Putamen (tissue), 1 donor: ENCODE data around the gene CDKAL1.
"Not testable (repeated sequence)": the region's sequence is repeated elsewhere in the genome, so short reads cannot be mapped to it uniquely, and the experiment has no call there.

Experiments used
- DNase-seq: peaks from one replicate; pipeline ENCODE4 v3.0.0-alpha.2; 2016; ENCODE audit warnings: low spot score

CDKAL1 gene

DNA sequence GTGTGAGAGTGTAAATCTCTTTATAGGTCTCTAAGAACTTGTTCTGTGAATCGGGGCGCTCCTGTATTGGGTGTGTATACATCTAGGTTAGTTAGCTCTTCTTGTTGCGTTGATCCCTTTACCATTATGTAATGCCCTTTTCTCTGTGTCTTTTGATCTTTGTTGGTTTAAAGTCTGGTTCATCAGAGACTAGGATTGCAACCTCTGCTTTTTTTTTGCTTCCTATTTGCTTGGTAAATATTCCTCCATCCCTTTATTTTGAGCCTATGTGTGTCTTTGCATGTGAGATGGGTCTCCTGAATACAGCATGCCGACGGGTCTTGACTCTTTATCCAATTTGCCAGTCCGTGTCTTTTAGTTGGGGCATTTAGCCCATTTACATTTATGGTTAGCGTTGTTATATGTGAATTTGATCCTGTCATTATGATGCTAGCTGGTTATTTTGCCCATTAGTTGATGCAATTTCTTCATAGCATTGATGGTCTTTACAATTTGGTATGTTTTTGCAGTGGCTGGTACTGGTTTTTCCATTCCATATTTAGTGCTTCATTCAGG, 60.1 kb downstream of the CDKAL1 start:
- DNase-seq, result not testable (repeated sequence)

DNA sequence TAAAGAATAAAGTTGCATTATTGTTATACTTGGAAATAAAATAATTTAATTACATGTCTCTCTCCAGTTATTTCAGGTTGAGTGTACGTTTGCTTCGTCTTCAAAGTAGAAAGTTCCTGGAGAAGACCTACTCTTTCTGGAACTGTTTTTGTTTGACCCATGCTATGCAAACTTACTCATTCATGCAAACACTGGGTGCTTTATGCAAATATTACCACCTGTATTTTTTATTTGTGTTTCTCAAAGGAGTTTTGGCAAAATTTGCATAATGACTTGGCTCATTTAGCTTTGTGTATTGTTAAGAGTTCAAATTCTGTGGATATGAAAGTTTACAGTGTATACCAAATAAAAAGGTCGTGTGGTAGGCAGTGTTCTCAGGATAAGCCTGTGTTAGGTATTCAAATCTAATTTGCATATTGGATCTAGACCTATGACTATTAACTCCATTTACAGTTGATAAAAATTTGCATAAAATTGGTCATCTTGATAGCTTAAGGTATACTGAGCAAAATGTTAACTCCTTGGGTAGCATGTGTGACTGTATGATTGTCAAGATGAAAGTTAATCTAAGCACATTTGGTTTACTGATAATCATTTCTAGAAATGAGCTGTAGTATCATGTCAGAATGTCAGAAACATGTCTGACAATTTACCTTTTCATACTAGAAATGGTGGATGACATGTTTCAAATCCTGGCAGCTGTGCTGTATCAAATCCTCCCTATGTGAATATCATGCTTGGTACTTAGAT, 65.2 kb downstream of the CDKAL1 start:
- DNase-seq, result no peak

DNA sequence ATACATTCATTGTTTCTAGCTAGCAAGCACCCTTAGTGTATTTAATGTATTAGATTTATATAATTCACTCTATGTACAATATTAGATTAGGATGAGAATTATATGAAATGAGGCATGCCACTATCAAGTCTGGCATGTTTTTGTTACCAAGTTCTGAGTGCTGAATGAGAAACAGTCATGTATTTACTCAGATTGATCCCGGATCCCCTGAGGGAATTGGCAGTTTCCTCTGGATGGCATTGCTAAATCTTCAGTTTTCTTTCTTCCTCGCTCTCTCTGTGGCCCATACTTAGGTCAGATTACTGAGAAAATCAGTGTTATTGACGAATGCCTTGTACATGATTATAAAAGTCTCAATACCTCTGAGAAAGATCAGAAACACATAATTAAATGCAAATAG, 66.6 kb downstream of the CDKAL1 start:
- no peak for DNase-seq

DNA sequence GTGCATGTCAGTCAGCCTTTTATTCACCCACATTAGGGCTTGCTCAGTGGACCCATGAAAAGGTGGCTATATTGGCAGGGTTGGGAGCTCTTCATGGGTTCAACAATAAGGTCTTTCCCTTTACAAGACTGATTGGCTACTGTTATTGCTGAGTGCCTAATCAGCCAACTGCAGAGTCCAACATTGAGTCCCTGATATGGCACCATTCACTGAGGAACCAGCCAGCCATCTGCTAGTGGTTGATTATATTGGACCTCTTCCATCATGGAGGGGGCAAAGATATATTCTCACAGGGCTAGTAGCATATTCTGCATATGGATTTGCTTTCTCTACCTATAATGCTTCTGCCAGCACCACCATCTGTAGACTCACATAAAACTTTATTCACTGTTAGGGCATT, 69.9 kb downstream of the CDKAL1 start:
- DNase-seq, result no peak

DNA sequence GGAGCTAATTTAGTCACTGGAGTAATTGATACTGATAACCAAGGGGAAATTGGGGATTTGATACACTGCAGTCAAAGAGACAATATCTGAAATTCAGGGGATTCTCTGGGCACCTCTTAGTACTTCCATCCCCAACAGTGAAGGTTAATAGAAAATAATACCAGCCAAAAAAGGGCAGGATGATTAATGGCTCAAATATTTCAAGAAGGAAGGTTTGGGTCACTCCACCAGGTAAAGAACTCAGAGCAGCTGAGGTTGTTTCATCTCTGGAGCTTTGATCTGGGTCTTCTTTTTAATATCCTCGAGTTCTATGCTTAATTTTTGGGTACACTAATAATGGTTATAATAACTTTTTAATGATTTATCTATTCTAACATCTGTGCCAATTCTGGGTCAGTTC, 70.8 kb downstream of the CDKAL1 start:
- no peak for DNase-seq

DNA sequence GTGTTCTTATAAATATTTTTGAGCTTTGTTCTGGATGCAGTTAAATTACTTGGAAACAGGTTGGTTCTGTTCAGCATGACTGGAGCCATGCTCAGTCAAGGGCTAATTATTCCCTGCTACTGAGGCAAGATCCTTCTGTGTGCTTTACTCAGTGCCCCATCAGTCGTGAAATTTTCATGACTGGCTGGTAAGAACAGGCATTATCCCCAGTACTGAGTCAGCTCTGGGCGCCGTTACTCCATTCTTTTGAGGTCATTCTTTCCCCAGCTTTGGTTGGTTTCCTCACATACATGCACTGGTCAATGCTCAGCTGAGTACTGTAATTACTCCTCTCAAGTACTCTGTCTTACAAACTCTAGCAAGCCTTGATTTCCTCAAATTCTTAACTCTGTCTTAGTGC, 71.3 kb downstream of the CDKAL1 start:
- DNase-seq, result no peak

DNA sequence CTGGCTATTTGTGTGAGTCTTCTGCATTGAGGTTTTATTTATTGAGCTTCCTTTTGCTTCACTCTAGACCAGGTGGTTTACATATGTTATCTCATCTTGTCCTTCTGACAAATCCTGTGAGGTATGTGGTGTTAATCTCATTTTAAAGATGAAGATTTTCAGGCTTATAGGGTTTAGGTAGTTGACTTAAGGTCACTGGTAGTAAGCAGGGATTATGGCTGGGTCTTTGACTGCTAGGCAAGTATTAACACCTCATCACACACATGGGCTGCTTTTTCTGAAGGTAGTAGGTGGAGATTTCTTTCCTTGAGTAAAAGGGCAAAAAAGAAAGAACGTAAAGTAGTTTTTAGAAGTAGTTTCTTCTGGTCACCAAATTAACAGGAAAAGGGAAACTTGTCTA, 72.6 kb downstream of the CDKAL1 start:
- no peak for DNase-seq

DNA sequence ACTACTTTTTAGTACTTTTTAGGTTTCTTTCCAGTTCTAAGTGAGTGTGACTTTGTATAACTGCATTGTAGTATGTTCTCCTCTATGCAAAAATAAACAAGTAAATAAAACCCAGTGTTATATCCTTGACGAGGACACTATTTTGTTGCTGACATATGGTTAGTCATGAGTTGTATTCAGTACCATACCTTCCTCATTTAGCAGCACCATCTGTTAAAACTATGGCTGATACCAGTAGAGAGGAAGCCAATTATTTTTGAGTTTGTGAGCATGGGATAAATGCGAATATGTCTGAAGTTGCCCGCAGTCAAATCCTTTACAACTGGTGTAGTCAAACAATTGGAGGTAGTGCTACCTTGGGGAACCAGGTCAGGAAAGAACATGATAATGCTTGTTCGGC, 74.1 kb downstream of the CDKAL1 start:
- DNase-seq, result no peak

DNA sequence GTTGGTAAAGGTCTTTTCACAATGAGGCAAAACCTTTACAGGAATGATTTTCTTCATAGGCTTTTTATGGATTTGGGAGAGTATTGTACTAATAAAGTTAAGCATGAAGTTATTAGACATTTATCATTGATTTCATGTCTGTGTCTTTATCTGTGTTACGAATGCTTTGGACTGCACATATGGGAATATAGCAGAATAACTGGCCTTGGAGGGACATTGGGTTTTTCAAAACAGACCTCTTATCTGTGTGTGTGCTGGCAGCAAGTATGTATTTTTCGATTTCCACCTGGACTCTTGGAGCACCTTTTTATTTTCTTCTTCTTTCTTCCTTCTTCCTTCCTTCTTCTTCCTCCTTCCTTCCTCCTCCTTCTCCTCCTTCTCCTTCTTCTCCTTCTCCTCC, 74.6 kb downstream of the CDKAL1 start:
- DNase-seq, result no peak

DNA sequence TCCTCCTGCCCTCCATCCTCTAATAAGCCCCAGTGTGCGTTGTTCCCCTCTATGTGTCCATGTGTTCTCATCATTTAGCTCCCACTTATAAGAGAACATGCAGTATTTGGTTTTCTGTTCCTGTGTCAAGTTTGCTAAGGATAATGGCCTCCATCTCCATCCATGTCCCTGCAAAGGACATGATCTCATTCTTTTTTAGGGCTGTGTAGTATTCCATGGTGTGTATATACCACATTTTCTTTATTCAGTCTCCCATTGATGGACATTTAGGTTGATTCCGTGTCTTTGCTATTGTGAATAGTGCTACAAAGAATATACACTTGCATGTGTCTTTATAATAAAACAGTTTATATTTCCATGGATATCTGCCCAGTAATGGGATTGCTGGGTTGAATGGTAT, 75.7 kb downstream of the CDKAL1 start:
- DNase-seq, result not testable (repeated sequence)

DNA sequence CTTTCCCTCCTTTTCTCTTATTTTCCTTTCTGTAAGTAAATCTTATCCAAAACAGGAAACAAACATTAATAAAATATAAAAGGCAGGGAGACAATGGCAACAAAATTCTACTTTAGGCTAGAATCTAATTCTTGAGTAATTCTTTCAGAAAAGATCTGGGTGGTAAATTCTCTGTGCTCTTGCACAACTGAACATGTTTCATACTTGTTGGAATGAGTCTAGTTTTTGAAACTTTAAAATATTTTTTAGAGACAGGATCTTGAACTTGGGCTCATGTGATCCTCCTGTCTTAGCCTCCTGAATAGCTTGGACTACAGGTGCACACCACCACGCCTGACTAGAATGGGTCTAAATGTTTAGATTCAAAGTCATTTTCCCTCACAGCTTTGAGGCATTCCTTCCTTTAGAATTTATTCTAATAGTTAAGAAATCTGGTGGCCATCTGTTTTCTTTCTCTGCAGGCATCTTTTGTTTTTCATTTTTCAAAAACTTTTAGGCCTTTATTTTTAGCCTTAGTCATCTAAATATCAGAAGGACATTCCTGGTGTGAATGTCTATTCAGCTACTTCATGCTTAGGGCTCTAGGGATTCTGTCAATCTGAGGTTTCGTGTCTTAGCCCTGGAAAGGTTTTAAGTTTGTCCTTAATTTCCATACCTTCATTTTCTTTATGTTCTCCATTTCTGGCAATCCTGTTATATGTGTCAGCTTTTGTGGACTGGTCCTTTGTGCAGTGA, 76.5 kb downstream of the CDKAL1 start:
- DNase-seq, result no peak

DNA sequence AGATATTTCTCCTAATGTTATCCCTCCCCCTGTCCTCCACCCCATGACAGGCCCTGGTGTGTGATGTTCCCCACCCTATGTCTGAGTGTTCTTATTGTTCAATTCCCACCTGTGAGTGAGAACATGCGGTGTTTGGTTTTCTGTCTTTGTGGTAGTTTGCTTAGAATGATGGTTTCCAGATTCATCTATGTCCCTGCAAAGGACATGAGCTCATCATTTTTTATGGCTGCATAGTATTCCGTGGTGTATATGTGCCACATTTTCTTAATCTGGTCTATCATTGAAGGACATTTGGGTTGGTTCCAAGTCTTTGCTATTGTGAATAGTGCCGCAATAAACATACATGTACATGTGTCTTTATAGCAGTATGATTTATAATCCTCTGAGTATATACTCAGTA, 83.3 kb downstream of the CDKAL1 start:
- DNase-seq, result not testable (repeated sequence)

DNA sequence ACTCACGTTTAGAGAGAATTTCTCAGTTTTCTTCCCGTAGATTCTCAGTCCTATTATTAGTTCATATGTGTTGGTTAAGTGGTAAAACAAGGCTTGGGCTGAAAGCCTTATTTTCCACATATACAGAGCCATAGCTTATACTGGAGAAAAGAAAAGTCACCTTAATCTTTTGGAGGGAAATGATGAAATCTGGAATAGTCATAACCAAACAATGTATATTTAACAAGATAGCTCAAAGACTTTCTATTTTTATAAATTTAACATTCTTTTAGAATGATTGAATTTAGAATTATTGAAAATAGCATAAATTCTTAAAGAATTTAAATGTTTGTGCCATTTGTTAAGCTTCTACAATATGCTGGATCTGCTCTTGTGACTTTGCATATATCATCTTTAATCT, 85.8 kb downstream of the CDKAL1 start:
- no peak for DNase-seq

DNA sequence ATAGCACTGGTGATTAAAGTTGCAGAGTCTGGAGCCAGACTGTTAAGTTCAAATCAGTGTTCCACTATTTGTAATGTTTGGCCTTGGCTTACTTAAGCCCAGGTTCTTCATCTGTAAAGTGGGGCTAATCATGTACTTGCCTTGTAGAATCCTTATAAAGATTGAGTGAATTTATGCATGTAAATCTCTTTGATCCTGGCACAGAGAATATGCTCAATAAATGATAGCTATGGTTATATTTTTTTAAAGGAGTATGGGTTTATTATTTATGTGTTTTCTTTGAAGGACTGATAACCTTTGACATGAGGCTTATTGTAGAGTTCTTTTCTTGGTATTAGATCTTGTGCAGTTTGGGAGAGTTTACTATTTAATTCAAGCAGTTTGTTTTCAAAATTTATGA, 89.5 kb downstream of the CDKAL1 start:
- no peak for DNase-seq

DNA sequence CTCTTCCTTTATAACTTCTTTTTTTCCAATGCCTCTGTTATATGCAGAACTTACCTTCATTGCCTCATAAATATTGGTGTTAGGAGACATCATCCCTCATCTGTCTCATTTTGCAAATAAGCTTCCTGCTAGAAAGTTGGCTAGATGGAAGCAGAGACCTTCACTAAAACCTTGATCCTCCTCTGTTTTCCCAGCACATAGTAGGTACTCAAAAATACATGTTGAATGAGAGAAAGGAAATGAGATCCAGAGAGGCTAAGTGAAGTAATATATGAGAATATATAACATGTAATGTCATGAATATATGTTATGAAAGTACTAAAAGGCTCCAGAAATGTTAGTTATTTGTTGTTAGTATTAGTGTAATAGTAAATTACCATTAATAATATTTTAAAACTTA, 91.9 kb downstream of the CDKAL1 start:
- DNase-seq, result no peak

DNA sequence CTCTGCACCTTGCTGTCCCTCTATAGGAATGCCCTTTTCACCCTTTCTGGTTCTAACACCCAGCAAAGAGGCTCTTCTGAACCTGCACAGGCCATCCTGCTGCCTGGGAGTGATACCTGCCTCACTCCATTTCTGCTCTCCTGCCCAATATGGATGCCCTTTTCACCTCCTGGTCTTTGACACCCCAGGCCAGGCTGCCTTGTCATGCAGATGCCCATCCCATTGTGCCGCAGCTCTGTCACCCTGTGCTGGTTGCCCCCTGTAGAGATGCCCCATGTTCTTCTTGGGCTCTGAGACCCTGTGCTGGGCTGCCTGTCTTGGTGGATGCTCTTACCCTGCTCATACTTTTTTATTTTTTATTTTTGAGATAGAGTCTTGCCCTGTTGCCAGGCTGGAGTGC, 95.3 kb downstream of the CDKAL1 start:
- DNase-seq, result no peak

DNA sequence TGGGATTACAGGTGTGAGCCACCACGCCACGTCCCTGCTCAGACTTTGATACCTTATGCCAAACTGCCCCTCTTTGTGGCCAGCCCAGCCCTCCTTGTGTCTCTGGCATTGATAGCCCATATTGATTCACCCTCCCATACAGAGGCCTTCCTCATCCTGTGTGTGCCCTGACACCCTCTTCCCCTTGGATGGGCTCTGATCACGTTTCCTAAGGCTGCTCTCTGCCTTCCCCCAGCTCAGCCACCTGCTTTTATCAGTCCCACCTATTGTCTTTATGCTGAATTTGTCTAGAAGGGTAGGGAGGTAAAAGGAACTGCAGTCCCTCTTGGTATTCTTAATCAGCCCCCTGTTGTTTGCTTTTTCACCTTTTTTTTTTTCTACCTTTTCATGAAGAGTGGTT, 95.9 kb downstream of the CDKAL1 start:
- no peak for DNase-seq

DNA sequence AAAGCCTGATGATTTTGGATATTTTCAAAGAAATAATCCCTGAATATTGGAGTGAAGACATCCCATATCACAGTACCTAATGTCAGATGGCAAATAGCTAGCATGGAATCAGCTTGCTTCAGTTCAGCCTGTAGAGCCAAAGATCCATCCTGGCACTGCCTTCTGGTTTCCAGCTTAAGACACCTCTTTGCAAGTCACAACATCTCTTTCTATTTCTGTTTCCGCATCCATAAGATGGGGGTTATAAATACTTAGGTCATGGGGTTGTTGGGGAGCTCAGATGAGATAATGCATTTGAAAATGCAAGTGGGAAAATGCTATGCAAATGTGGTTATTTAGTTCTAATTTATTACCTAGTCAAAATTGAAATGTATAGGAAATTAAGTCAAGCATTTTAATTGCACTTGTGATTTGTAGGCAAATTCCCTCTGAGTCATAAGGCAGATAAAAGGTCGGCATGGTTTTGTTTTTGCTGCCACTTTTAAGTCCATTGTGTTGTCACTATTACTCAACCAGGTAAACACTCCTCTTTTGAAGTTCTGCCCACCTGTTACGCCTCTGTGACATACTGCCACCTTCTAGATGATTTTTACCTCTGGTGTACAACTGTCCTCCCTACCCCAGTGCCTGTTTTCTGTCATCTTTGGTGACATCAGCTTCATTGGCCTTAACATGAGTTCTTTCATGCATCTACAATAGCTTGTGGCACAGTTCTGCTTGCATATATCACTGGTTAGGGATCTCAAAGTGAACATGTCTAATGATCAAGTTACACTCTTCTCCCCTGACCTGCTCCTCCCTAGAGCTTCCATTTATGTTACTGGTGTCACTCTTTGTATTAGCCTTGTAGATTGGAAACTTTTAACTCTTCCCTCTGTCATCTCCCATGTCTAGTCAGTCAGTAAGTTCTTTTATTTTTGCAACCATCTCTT, 96.6 kb downstream of the CDKAL1 start:
- no peak for DNase-seq

DNA sequence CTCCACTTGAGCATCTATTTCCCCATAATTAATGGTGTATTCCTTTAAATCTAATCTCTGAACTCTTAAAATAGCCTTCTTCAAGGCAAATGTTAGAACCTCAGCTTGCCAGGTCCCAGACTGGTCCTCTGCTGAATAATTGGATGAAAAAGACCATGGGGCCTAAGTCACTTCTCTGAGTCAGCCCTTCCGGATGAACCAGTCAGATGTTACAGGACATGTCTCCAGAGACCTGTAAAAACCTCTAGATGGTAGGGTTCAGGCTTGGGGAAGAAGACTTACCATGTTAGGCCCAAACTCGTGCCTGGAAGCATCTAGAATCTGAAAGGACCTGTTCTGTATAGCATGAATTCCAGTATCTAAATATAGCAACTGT, 97.3 kb downstream of the CDKAL1 start:
- DNase-seq, result no peak

DNA sequence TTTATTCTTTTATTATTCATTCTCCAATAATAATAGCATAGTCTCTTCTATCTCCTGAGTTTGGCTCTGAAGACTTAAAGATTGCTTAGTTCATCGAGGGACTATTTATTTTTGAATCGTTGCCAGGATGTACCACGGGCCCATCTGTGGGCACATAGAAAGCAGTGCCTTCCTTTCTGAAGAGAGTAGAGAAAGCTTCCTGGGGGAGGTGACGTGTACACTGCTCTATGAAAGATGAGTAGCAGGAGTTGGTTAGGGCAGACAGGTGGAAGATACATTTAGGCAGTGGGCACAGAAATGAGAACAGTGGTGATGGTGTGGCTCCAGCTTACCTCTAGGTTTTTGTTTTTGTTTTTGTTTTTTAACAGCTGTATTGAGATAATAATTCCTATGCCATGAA, 98.4 kb downstream of the CDKAL1 start:
- DNase-seq, result no peak

DNA sequence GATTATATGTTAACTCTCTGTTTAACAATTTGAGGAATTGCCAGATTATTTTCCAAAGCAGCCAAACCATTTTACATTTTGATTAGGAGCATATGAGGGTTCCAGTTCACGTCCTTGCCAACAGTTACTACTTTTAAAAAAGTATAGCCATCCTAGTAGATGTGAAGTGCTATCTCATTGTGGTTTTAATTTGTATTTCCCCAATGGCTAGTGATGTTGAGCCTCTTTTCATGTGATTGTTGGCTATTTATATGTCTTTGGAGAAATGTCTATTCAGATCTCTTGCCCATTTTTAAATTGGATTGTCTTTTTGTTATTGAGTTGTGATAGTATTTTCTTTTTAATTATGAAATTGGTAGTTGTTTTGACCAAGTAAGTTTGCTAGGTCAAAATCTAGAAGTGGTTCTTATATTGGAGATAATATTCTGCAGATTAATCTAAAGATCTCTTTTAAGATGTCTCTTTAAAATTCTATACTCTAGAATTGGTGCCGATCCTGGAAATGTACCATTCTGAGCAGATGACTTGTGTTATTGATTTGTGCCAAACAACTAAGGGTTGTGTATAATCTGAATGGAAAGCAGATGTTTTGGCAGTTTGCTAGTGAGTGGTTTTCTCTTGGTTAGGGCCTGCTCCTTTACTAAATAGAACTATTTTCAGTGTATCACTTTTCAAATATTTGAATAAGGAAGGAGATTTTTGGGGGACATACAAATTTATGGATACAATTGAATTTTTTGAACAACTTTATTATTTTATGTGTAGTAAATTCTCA, 99.5 kb downstream of the CDKAL1 start:
- no peak for DNase-seq

DNA sequence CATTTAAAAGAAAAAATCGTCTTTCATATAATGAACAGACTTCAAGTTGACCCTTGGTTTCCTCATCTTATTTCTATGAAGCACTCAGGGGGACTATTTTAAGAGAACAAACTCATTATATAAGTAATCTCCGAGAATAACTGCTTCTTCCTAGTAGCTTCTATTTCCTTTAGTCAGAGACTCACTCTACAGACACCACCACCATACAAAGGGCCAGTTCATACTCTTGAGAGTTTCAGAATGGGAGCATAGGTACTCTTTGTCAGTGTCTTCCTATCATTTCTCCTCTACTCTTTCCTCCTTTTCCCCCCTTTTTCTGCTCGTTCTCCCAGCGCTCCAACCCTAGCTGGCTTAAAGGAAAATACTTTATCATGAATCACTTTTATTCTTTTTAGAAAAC, 104.9 kb downstream of the CDKAL1 start:
- DNase-seq, result no peak
